Measurements from ENCODE around the gene PLXNA4.

DNA sequence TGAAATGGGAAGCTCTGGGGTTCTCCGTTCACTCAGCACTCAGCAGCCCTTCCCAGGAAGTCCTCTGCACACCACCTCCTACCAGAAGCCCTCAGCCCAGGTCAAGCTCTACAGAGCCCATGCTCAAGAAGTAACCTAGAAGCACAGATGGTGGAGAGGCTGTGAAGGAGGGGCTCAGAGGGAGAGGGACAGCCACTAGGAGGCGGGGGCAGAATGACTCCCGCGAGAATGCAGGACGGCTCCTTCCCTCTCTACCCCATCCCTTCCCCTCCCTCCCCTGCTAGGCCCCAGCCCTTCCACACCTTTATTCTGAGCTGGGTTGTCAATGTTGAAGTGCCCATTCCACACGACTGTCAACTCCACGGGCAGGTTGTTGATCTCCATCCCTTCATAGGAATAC lies 373.2 kb downstream of the PLXNA4 start:
- TF ChIP-seq, protein P1, sequence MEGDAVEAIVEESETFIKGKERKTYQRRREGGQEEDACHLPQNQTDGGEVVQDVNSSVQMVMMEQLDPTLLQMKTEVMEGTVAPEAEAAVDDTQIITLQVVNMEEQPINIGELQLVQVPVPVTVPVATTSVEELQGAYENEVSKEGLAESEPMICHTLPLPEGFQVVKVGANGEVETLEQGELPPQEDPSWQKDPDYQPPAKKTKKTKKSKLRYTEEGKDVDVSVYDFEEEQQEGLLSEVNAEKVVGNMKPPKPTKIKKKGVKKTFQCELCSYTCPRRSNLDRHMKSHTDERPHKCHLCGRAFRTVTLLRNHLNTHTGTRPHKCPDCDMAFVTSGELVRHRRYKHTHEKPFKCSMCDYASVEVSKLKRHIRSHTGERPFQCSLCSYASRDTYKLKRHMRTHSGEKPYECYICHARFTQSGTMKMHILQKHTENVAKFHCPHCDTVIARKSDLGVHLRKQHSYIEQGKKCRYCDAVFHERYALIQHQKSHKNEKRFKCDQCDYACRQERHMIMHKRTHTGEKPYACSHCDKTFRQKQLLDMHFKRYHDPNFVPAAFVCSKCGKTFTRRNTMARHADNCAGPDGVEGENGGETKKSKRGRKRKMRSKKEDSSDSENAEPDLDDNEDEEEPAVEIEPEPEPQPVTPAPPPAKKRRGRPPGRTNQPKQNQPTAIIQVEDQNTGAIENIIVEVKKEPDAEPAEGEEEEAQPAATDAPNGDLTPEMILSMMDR (IDR thresholded peaks at IDR 0.05; ENCODE audit: low read depth, low read length, missing input control), result no peak
- TF ChIP-seq TAF1 (conservative IDR thresholded peaks at IDR 0.05), result no peak
- TF ChIP-seq EGR1 (IDR thresholded peaks at IDR 0.05; ENCODE audit: low read depth in 2 of 2), result no peak
- TF ChIP-seq REST (IDR thresholded peaks at IDR 0.05), result no peak
- no peak for TF ChIP-seq YY1 (IDR thresholded peaks at IDR 0.05)
- no peak for TF ChIP-seq RAD21 (IDR thresholded peaks at IDR 0.05)
- TF ChIP-seq, protein P2, sequence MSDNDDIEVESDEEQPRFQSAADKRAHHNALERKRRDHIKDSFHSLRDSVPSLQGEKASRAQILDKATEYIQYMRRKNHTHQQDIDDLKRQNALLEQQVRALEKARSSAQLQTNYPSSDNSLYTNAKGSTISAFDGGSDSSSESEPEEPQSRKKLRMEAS (IDR thresholded peaks at IDR 0.05), result no peak
- TF ChIP-seq JUND (IDR thresholded peaks at IDR 0.05), result no peak
- TF ChIP-seq ATF3 (IDR thresholded peaks at IDR 0.05), result no peak
- TF ChIP-seq SP1 (IDR thresholded peaks at IDR 0.05), result no peak
- TF ChIP-seq, protein P3, sequence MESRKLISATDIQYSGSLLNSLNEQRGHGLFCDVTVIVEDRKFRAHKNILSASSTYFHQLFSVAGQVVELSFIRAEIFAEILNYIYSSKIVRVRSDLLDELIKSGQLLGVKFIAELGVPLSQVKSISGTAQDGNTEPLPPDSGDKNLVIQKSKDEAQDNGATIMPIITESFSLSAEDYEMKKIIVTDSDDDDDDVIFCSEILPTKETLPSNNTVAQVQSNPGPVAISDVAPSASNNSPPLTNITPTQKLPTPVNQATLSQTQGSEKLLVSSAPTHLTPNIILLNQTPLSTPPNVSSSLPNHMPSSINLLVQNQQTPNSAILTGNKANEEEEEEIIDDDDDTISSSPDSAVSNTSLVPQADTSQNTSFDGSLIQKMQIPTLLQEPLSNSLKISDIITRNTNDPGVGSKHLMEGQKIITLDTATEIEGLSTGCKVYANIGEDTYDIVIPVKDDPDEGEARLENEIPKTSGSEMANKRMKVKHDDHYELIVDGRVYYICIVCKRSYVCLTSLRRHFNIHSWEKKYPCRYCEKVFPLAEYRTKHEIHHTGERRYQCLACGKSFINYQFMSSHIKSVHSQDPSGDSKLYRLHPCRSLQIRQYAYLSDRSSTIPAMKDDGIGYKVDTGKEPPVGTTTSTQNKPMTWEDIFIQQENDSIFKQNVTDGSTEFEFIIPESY (IDR thresholded peaks at IDR 0.05), result no peak
- no peak for TF ChIP-seq NR2F2 (IDR thresholded peaks at IDR 0.05)
- no peak for TF ChIP-seq GABPA (IDR thresholded peaks at IDR 0.05 in 1 of 2, conservative IDR thresholded peaks at IDR 0.05 in 1 of 2)
- TF ChIP-seq RXRA (IDR thresholded peaks at IDR 0.05), result no peak
